PFSK-1 (cell line): ENCODE data around the gene AXIN2.

Experiments used
- POLR2AphosphoS5 ChIP-seq: IDR thresholded peaks from 2 replicates; pipeline ENCODE4 v1.6.1; 2012; ENCODE audit warnings: low read depth, mild to moderate bottlenecking, control low read depth, low read length, moderate library complexity
- REST ChIP-seq, 2 experiments: IDR thresholded peaks; 2 replicates each; pipeline versions ENCODE4 v1.6.1 to v1.8.0; 2011 to 2012; ENCODE audit warnings: low read depth in 2 of 2, low read length in 2 of 2, control low read depth in 1 of 2, inconsistent platforms in 1 of 2, mild to moderate bottlenecking in 1 of 2, moderate library complexity in 1 of 2; ENCODE audit not compliant: insufficient read depth in 1 of 2
- SIN3A ChIP-seq: IDR thresholded peaks from 2 replicates; pipeline ENCODE4 v1.6.1; 2012; ENCODE audit warnings: mild to moderate bottlenecking, low read length, moderate library complexity, borderline replicate concordance; ENCODE audit not compliant: insufficient read depth
- TAF1 ChIP-seq: IDR thresholded peaks from 2 replicates; pipeline ENCODE4 v1.6.1; 2012; ENCODE audit warnings: low read length, control low read depth, borderline replicate concordance; ENCODE audit not compliant: insufficient read depth

GRCh38 chr17:65572581-65573281, 11.3 kb upstream of the AXIN2 start:
- TF ChIP-seq POLR2AphosphoS5 = no peak
- TF ChIP-seq TAF1 = no peak
- TF ChIP-seq REST (IDR thresholded peaks at IDR 0.05; ENCODE audit: insufficient read depth in 1 of 2, low read depth in 2 of 2, low read length in 2 of 2) = no peak
- no peak for TF ChIP-seq SIN3A
